Epithelial cell of proximal tubule (primary cell): Measurements from ENCODE around the gene SSC4D. TPM values are rescaled to one million over a fixed set of nuclear protein-coding genes. Genes with fewer than 3 reads are reported as not detected.
"Not testable (repeated sequence)": the region's sequence is repeated elsewhere in the genome, so short reads cannot be mapped to it uniquely, and the experiment has no call there.

Experiments
- DNase-seq: peaks from one replicate; pipeline ENCODE4 v3.0.0-alpha.2; 2011; ENCODE audit warnings: low read depth
- H3K4me3 ChIP-seq: 2 replicates; pipeline ENCODE4 v1.5.1; 2011; ENCODE audit warnings: low read depth, mild to moderate bottlenecking, low read length
- total RNA-seq: library from RNA; depleted of rRNA; stranded (reverse); fragments of >200 nt; gene quantifications from 2 replicates; pipeline ENCODE4 v1.2.3, GENCODE V29; 2015
- TF ChIP-seq, protein P1 (sequence below): conservative IDR thresholded peaks from 2 replicates; pipeline ENCODE4 v1.5.1; 2012; ENCODE audit warnings: low read depth, mild to moderate bottlenecking, low read length

Gene SSC4D
- total RNA-seq, 1 donor from 2014 or later, result 2.1 TPM

DNA sequence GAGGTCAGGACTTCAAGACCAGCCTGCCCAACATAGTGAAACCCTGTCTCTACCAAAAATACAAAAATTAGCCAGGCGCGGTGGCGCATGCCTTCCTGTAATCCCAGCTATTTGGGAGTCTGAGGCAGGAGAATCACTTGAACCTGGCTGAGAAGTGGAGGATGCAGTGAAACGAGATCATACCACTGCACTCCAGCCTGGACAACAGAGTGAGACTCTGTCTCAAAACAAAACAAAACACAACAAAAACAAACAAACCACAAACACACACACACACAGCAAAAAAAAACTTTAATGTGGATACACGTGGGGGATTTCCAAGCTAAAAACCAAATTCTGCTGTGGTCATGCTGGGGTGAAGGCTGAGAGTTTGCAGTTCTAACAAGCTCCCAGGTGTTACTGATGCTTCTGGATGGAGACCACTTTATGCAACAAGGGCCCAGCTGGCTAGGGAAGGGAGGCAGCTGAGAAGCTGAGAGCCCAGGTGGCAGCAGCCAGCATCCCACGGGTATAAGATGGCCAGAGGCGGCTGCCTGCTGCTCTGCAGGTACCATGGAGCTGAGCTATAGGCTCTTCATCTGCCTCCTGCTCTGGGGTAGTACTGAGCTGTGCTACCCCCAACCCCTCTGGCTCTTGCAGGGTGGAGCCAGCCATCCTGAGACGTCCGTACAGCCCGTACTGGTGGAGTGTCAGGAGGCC, 15.1 kb upstream of the SSC4D start, which contains the start of gene ZP3:
Gene ZP3 (plus strand): TSS at position 538 of the 699 bp plus-strand sequence. CDS start 15 bp downstream, at position 553.
- TF ChIP-seq, protein P1, sequence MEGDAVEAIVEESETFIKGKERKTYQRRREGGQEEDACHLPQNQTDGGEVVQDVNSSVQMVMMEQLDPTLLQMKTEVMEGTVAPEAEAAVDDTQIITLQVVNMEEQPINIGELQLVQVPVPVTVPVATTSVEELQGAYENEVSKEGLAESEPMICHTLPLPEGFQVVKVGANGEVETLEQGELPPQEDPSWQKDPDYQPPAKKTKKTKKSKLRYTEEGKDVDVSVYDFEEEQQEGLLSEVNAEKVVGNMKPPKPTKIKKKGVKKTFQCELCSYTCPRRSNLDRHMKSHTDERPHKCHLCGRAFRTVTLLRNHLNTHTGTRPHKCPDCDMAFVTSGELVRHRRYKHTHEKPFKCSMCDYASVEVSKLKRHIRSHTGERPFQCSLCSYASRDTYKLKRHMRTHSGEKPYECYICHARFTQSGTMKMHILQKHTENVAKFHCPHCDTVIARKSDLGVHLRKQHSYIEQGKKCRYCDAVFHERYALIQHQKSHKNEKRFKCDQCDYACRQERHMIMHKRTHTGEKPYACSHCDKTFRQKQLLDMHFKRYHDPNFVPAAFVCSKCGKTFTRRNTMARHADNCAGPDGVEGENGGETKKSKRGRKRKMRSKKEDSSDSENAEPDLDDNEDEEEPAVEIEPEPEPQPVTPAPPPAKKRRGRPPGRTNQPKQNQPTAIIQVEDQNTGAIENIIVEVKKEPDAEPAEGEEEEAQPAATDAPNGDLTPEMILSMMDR, result no peak
- no peak within 1 kb of the TSS for H3K4me3 ChIP-seq
- no peak for DNase-seq

DNA sequence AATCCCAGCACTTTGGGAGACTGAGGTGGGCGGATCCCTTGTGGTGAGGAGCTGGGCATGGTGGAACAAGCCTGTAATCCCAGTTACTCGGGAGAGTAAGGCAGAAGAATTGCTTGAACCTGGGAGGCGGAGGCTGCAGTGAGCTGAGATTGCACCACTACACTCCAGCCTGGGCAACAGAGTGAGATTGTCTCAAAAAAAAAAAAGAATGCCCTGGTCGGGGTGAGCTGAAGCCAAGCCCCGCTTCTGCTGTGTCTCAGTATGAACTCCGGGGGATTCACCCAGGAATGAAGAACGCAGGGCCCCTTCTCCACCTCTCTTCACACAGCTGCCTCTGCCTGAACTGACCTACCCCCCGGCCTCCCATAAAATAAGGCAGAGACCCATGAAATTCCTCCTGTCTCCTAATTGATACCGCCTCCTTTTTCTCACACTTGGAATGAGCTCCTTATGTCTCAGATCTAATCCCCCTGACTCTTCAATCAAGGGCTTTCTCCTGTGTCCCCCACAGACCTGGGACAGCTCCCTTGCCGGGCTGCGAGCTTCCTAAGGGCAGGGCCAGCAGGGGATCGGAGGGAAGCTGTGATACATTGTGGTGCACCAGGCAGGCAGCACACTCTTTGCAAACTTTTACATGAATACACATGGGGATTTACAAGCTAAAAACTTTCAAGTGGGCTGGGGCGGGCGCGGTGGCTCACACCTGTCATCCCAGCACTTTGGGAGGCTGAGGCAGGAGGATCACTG, 14.3 kb upstream of the SSC4D start:
- DNase-seq, result no peak
- H3K4me3 ChIP-seq, result no peak overlapping the region
- TF ChIP-seq, protein P1, result no peak

GRCh38 chr7:76421097-76421496, 11.6 kb upstream of the SSC4D start:
- peak; percentile 98 for DNase-seq
- not testable (repeated sequence) for H3K4me3 ChIP-seq

DNA sequence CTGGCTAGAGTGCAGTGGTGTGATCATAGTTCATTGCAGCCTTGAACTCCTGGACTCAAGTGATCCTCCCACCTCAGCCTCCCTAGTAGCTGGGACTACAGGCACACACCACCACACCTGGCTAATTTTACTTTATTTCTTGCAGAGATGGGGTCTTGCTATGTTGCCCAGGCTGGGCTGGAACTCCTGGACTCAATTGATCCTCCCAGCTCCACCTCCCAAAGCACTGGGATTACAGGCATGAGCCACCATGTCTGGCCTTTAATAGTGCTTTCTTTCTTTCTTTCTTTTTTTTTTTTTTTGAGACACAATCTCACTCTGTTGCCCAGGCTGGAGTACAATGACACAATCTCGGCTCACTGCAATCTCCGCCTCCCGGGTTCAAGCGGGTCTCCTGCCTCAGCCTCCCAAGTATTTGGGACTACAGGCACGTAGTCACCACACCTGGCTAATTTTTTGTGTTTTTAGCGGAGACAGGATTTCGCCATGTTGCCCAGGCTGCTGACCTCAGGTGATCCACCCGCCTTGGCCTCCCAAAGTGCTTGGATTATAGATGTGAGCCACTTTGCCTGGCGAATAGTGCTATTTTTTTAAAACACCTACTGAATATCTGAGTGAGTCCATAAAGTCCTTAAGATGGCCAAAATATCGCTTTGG, 8.3 kb upstream of the SSC4D start:
- DNase-seq, H3K4me3 ChIP-seq: not testable (repeated sequence)

- no peak overlapping the region for H3K4me3 ChIP-seq
- TF ChIP-seq, protein P1, result no peak
- DNase-seq, result no peak
Measured at GRCh38 chr7:76412249-76412648, 2.8 kb upstream of the SSC4D start.

DNA sequence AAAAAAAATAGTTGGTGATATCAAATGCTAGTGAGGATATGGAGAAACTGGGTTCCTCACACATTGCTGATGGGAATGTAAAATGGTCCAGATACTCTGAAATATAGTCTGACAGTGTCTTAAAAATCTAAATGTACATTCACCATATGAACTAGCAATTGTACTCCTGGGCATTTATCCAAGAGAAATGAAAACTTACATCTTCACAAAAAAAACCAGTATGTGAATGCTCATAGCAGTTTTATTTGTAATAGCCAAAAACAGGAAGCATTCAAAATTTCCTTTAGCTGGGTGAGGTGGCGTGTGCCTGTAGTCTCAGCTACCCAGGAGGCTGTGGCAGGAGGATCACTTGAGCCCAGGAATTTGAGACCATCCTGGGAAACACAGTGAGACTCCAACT, 2.1 kb upstream of the SSC4D start:
- H3K4me3 ChIP-seq, result no peak overlapping the region
- DNase-seq, result no peak
- TF ChIP-seq, protein P1, result no peak

- H3K4me3 ChIP-seq, result no peak overlapping the region
- TF ChIP-seq, protein P1, result no peak
- no peak for DNase-seq
Measured at GRCh38 chr7:76408121-76408560, 1.4 kb downstream of the SSC4D start.
